GM12878 (cell line): ENCODE measurements around the gene TNF. TPM values are rescaled to one million over a fixed set of nuclear protein-coding genes. Genes with fewer than 3 reads are reported as not detected.
"Not testable (repeated sequence)": the region's sequence is repeated elsewhere in the genome, so short reads cannot be mapped to it uniquely, and the experiment has no call there.

Experiments
- ATAC-seq: fragments of 200-7000 bp; cut with Tn5 transposase; 3 replicates; pipeline ENCODE4 v1.9.1; 2020; ENCODE audit warnings: mild to moderate bottlenecking, moderate library complexity
- BruUV-seq: library from RNA; stranded (reverse); fragments of 400-500 nt; replicated peaks from 2 replicates; lab custom pipeline; 2021; lab: Mats Ljungman, UMichigan
- CTCF ChIA-PET: fragments of 300-600 bp; sonication (Branson Sonifier 250); formaldehyde crosslinking; extraction: SDS; loops from one replicate; lab custom pipeline; 2021; ENCODE audit warnings: inconsistent platforms; lab: Yijun Ruan, JAX
- POLR2A ChIA-PET: fragments of 350-600 bp; formaldehyde crosslinking; extraction: SDS; loops from one replicate; lab custom pipeline; 2021; ENCODE audit warnings: inconsistent platforms; lab: Charles Lee
- RAD21 ChIA-PET: fragments of 300-600 bp; sonication (Branson Sonifier 250); formaldehyde crosslinking; loops from one replicate; lab custom pipeline; 2023; ENCODE audit warnings: antibody characterized with exemption; ENCODE audit not compliant: unreplicated experiment; lab: Charles Lee
- SMC1A ChIA-PET: fragments of 300-600 bp; sonication (Branson Sonifier 250); formaldehyde crosslinking; loops from one replicate; lab custom pipeline; 2023; ENCODE audit not compliant: unreplicated experiment, uncharacterized antibody; lab: Charles Lee
- DNase-seq: peaks from one replicate; pipeline ENCODE4 v3.0.0-alpha.2; 2011; ENCODE audit warnings: low read depth, low spot score
- FAIRE-seq: peaks from 3 replicates; lab custom pipeline; 2011; peaks lifted over from hg19 to GRCh38; lab: Jason Lieb, UNC
- H2AFZ ChIP-seq: 2 replicates; pipeline ENCODE4 v1.6.0; 2011; ENCODE audit warnings: low read depth, low read length, control low read depth; ENCODE audit not compliant: control insufficient read depth
- H3K27ac ChIP-seq: 2 replicates; pipeline ENCODE4 v1.5.1; 2011; ENCODE audit warnings: control low read depth; ENCODE audit not compliant: control insufficient read depth, insufficient read depth
- H3K27me3 ChIP-seq, 2 experiments: replicated peaks in 1 of 2; 2 replicates each; pipeline versions ENCODE4 v1.6.0 to v1.6.1; 2011; ENCODE audit warnings: low read length in 1 of 2; ENCODE audit not compliant: control insufficient read depth in 2 of 2, insufficient read depth in 2 of 2
- H3K36me3 ChIP-seq, 2 experiments: 2 replicates each; pipeline ENCODE4 v1.5.1; 2011; ENCODE audit warnings: low read length in 1 of 2; ENCODE audit not compliant: control insufficient read depth in 2 of 2, insufficient read depth in 2 of 2
- H3K4me1 ChIP-seq: 2 replicates; pipeline ENCODE4 v1.6.1; 2011; ENCODE audit warnings: mild to moderate bottlenecking, low read length, moderate library complexity, mixed read lengths; ENCODE audit not compliant: control insufficient read depth, insufficient read depth
- H3K4me2 ChIP-seq: 2 replicates; pipeline ENCODE4 v1.6.0; 2011; ENCODE audit warnings: control low read depth; ENCODE audit not compliant: control insufficient read depth, insufficient read depth
- H3K4me3 ChIP-seq: fragments of 200-600 bp; sonication (generic); 2 replicates; pipeline ENCODE4 v1.5.1; 2016
- H3K79me2 ChIP-seq: 2 replicates; pipeline ENCODE4 v1.6.0; 2011; ENCODE audit warnings: low read length; ENCODE audit not compliant: control insufficient read depth, insufficient read depth
- H3K9ac ChIP-seq: 2 replicates; pipeline ENCODE4 v1.8.0; 2011; ENCODE audit warnings: low read length, control low read depth, mixed read lengths; ENCODE audit not compliant: control insufficient read depth, insufficient read depth
- H3K9me3 ChIP-seq: replicated peaks from 3 replicates; pipeline ENCODE4 v1.5.1; 2011; ENCODE audit warnings: mild to moderate bottlenecking, low read length; ENCODE audit not compliant: control insufficient read depth, insufficient read depth
- H4K20me1 ChIP-seq: 2 replicates; pipeline ENCODE4 v1.6.0; 2011; ENCODE audit not compliant: control insufficient read depth, insufficient read depth
- CTCF ChIP-seq, 3 experiments: IDR thresholded peaks in 2 of 3; conservative IDR thresholded peaks in 1 of 3; 2 replicates each; pipeline ENCODE4 v1.5.1; 2011; ENCODE audit warnings: low read depth in 3 of 3, low read length in 3 of 3, mild to moderate bottlenecking in 3 of 3, control low read depth in 2 of 3, moderate library complexity in 2 of 3, inconsistent platforms in 1 of 3, mixed read lengths in 1 of 3; ENCODE audit not compliant: control insufficient read depth in 2 of 3, insufficient read depth in 1 of 3; ENCODE audit errors: extremely low read depth in 1 of 3
- EED ChIP-seq: sonication (generic); IDR thresholded peaks from 2 replicates; pipeline ENCODE4 v1.6.1; 2016; ENCODE audit warnings: antibody characterized with exemption, low read depth
- FOXM1 ChIP-seq: IDR thresholded peaks from 2 replicates; pipeline ENCODE4 v1.6.1; 2012; ENCODE audit warnings: low read depth, mild to moderate bottlenecking, inconsistent platforms, low read length, moderate library complexity
- IKZF1 ChIP-seq: fragments of 450-650 bp; conservative IDR thresholded peaks from 2 replicates; pipeline ENCODE4 v1.6.1; 2017; ENCODE audit warnings: antibody characterized with exemption, mild to moderate bottlenecking
- IKZF2 ChIP-seq, 2 experiments: fragments of 450-650 bp; IDR thresholded peaks; 2 replicates each; pipeline ENCODE4 v1.6.1; 2017; ENCODE audit warnings: mild to moderate bottlenecking in 2 of 2, moderate library complexity in 2 of 2
- POU2F2 ChIP-seq: IDR thresholded peaks from 3 replicates; pipeline ENCODE4 v1.6.1; 2011; ENCODE audit warnings: low read depth, mild to moderate bottlenecking, low read length, borderline replicate concordance
- SMC3 ChIP-seq: IDR thresholded peaks from 2 replicates; pipeline ENCODE4 v1.6.1; 2011; ENCODE audit warnings: low read length, improper control_type of control experiment, borderline replicate concordance
- WGBS: methylation state at CpG from one replicate; pipeline ENCODE4 v1.1.6; 2016; ENCODE audit warnings: low lambda C conversion rate; ENCODE audit not compliant: insufficient replicate concordance, insufficient coverage; ENCODE audit errors: missing lambda C conversion rate; 5-methylcytosine and 5-hydroxymethylcytosine counted together
- in situ Hi-C: fragments of 300-500 bp; cut with MboI; formaldehyde crosslinking; loops from 9 replicates; pipeline ENCODE4 v1.14.3; 2018; ENCODE audit warnings: mixed read lengths
- intact Hi-C: fragments of 100-400 bp; cut with micrococcal nuclease; formaldehyde crosslinking; loops from one replicate; pipeline ENCODE4 v1.14.2; 2022; ENCODE audit not compliant: unreplicated experiment
- polyA plus RNA-seq, 11 experiments: library from polyadenylated mRNA; depleted of rRNA in 4 of 11; unstranded in 6 of 11; stranded (reverse) in 5 of 11; fragments of >200 nt; fragmentation: Nextera tagmentation in 4 of 11; fragmentation: Illumina TruSeq in 1 of 11; extraction: Ambion mirVana in 4 of 11; extraction: Trizol in 1 of 11; gene quantifications; 1 replicate in 1 of 11; 2 replicates in 10 of 11; pipeline versions ENCODE4 v1.2.1 to v1.2.3, GENCODE V29; 2011 to 2016; ENCODE audit warnings: inconsistent platforms in 2 of 11, missing spikeins in 2 of 11, low read depth in 1 of 11
- total RNA-seq, 4 experiments: library from RNA; depleted of rRNA in 3 of 4; stranded (reverse); fragments of >200 nt in 3 of 4; fragmentation: Illumina TruSeq in 1 of 4; extraction: Trizol in 1 of 4; gene quantifications; 2 replicates each; pipeline versions ENCODE4 v1.2.1 to v1.2.3, GENCODE V29; 2013 to 2021
- TF ChIP-seq, protein P1 (sequence below): fragments of 450-650 bp; IDR thresholded peaks from 2 replicates; pipeline ENCODE4 v1.6.1; 2017; ENCODE audit warnings: mild to moderate bottlenecking, low read depth, inconsistent platforms; ENCODE audit not compliant: poor library complexity, severe bottlenecking

TNF gene
- total and polyA plus RNA-seq, 10 of the 15 experiments (the other 5 are each of a cell fraction or from before 2014, with no cell fraction given): 18.0 to 94.8 (median 61.9) TPM

- no peak for DNase-seq
- Histone ChIP-seq H2AFZ (no peak overlapping the region), H3K4me1 (peaks cover 23% of the 10 kb centered on the region; the same call in 1 of the 2 replicates), H3K27me3 (no peaks in the 10 kb centered on the region), H3K4me2 (peak overlapping the region; percentile 70), H3K36me3 (no peaks in the 10 kb centered on the region; a peak in 1 of 4 replicates), H3K79me2 (peaks cover 14% of the 10 kb centered on the region), H3K27ac (0 out of 2 replicates have a peak overlapping the region, but pooled peaks have one; percentile 5), H3K9ac (peak overlapping the region; percentile 58; the same call in 1 of the 2 replicates), H3K9me3 (no peaks in the 10 kb centered on the region), H4K20me1 (no peaks in the 10 kb centered on the region), H3K4me3 (peak overlapping the region; percentile 68)
- SMC1A ChIA-PET: interaction anchor here (0.8 to 34.7 kb wide), 9 partner anchors 10 to 283 kb away, joined by 3 to 1989 read pairs (median 4); partner anchors contain the start of genes AIF1, BAG6, LST1 and LTA
- BruUV-seq: no TSS peak
- in situ Hi-C loops (loop anchor here (5.0 to 10.0 kb wide), 2 partner anchors 49 to 286 kb away; no protein-coding TSS in a partner anchor), intact Hi-C loops (loop anchor here (10.0 kb wide), 1 partner anchor 356 kb away; the partner anchor contains the start of gene ZBTB12)
- no peak for ATAC-seq
- POLR2A ChIA-PET: interaction anchor here (0.6 to 8.5 kb wide), 10 partner anchors 8 to 187 kb away, joined by 3 to 164 read pairs (median 6); partner anchors contain the start of genes LST1, LTA, LTB and NCR3
- 93% methylated on average over 2 of the region's 2 CpGs for WGBS
- CTCF ChIA-PET: interaction anchor here (0.7 to 34.8 kb wide), 11 partner anchors 9 to 190 kb away, joined by 3 to 2098 read pairs (median 4); partner anchors contain the start of genes LST1, LTB, NCR3 and TNF
- FAIRE-seq: no peak
- no peak for TF ChIP-seq FOXM1
- RAD21 ChIA-PET: interaction anchor here (0.7 to 16.9 kb wide), 8 partner anchors 11 to 282 kb away, joined by 3 to 668 read pairs (median 18); partner anchors contain the start of genes ABHD16A, LSM2, LST1 and LTB
These were observed 26.9 kb upstream of the TNF start for GRCh38 chr6:31548544-31548873.

DNA sequence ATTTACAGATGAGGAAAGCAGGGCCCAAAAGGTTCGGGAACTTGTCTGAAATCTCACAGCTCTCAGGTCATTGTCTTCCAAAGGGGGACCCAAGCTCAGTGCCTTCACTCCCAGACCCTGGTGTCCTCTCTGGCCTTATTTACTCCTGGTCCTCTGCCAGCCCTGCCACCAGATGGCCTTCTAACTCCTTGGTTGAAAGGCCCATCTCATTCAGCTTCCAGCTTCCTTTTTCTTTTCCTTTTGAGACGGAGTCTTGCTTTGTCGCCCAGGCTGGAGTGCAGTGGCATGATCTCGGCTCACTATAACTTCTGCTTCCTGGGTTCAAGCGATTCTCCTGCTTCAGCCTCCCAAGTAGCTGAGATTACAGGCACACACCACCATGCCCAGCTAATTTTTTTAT lies 24.0 kb upstream of the TNF start:
- ChIA-PET CTCF (interaction anchor here (0.6 to 34.8 kb wide), 25 partner anchors 9 to 371 kb away, joined by 3 to 2098 read pairs (median 6); partner anchors contain the start of genes AIF1, DDX39B, LST1 and LTA), SMC1A (interaction anchor here (0.7 to 34.7 kb wide), 15 partner anchors 9 to 279 kb away, joined by 3 to 1989 read pairs (median 6); partner anchors contain the start of genes AIF1, DDX39B, GPANK1 and LST1), POLR2A (interaction anchor here (0.6 to 8.5 kb wide), 13 partner anchors 9 to 271 kb away, joined by 4 to 164 read pairs (median 9); partner anchors contain the start of genes BAG6, C6orf47, DDX39B and LST1), RAD21 (interaction anchor here (0.7 to 16.9 kb wide), 23 partner anchors 8 to 281 kb away, joined by 3 to 668 read pairs (median 6); partner anchors contain the start of genes C6orf47, CLIC1, DDX39B and HSPA1B)
- H3K9ac ChIP-seq, H3K27ac ChIP-seq, H4K20me1 ChIP-seq, H3K4me2 ChIP-seq, BruUV-seq, H3K4me3 ChIP-seq, H3K9me3 ChIP-seq, H2AFZ ChIP-seq, H3K27me3 ChIP-seq, DNase-seq, H3K36me3 ChIP-seq: not testable (repeated sequence)
- ATAC-seq (peak; percentile 57), FAIRE-seq (peak; percentile 41)
- peaks cover 33% of the 10 kb centered on the region for H3K4me1 ChIP-seq
- intact Hi-C loops (loop anchor here (1.0 to 2.0 kb wide), 2 partner anchors 29 to 47 kb away; no protein-coding TSS in a partner anchor), in situ Hi-C loops (loop anchor here (25.0 kb wide), 2 partner anchors 1061 to 1411 kb away; partner anchors contain the start of genes BRD2 and HLA-DMA)
- 1% methylated on average over 5 of the region's 5 CpGs for WGBS
- H3K79me2 ChIP-seq: peaks cover 18% of the 10 kb centered on the region
- TF ChIP-seq SMC3 (peak; percentile 95), IKZF2 (IDR thresholded peaks at IDR 0.05) (peak; percentile 70 to 79), POU2F2 (peak; percentile 18; the same call in 1 of the 3 replicates), CTCF (IDR thresholded peaks at IDR 0.05 in 2 of 3, conservative IDR thresholded peaks at IDR 0.05 in 1 of 3; ENCODE audit: control insufficient read depth in 2 of 3, extremely low read depth in 1 of 3, insufficient read depth in 1 of 3, low read depth in 3 of 3, low read length in 3 of 3) (peak; percentile 67 to 84 (median 71); a peak in 5 of 6 replicates), EED (peak; percentile 69), IKZF1 (peak; percentile 74; the same call in 1 of the 2 replicates)
- TF ChIP-seq, protein P1, sequence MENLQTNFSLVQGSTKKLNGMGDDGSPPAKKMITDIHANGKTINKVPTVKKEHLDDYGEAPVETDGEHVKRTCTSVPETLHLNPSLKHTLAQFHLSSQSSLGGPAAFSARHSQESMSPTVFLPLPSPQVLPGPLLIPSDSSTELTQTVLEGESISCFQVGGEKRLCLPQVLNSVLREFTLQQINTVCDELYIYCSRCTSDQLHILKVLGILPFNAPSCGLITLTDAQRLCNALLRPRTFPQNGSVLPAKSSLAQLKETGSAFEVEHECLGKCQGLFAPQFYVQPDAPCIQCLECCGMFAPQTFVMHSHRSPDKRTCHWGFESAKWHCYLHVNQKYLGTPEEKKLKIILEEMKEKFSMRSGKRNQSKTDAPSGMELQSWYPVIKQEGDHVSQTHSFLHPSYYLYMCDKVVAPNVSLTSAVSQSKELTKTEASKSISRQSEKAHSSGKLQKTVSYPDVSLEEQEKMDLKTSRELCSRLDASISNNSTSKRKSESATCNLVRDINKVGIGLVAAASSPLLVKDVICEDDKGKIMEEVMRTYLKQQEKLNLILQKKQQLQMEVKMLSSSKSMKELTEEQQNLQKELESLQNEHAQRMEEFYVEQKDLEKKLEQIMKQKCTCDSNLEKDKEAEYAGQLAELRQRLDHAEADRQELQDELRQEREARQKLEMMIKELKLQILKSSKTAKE: peak; percentile 37
